Common myeloid progenitor, CD34-positive (primary cell): ENCODE results near the gene ZNF423.

Experiments used
- CTCF ChIA-PET: fragments of 350-600 bp; sonication (Branson Sonifier 250); formaldehyde crosslinking; loops from one replicate; lab custom pipeline; 2021; ENCODE audit warnings: antibody characterized with exemption; lab: Charles Lee
- POLR2A ChIA-PET: fragments of 350-600 bp; sonication (Branson Sonifier 250); formaldehyde crosslinking; loops from one replicate; lab custom pipeline; 2021; ENCODE audit warnings: antibody characterized with exemption; lab: Charles Lee
- DNase-seq, 3 donors: peaks; one replicate each; pipeline versions ENCODE4 v3.0.0 to v3.0.0-alpha.2; 2013
- H3K27ac ChIP-seq, 2 experiments: 1 replicate in 1 of 2; 2 replicates in 1 of 2; pipeline ENCODE4 v1.7.0; 2013; ENCODE audit warnings: inconsistent platforms in 2 of 2, low read length in 2 of 2, mild to moderate bottlenecking in 2 of 2, low read depth in 1 of 2, moderate library complexity in 1 of 2; ENCODE audit not compliant: severe bottlenecking in 2 of 2, insufficient read depth in 1 of 2, poor library complexity in 1 of 2
- H3K27me3 ChIP-seq, 5 experiments: replicated peaks in 2 of 5; 1 replicate in 3 of 5; 2 replicates in 2 of 5; pipeline versions ENCODE4 v1.6.1 to v1.7.0; 2013; ENCODE audit warnings: low read length in 4 of 5, mild to moderate bottlenecking in 2 of 5, moderate library complexity in 2 of 5, inconsistent platforms in 1 of 5; ENCODE audit not compliant: insufficient read depth in 5 of 5, control insufficient read depth in 4 of 5
- H3K36me3 ChIP-seq, 4 experiments: 1 replicate in 2 of 4; 2 replicates in 2 of 4; pipeline versions ENCODE4 v1.6.1 to v1.7.0; 2013; ENCODE audit warnings: low read length in 3 of 4, control low read depth in 1 of 4, mild to moderate bottlenecking in 1 of 4; ENCODE audit not compliant: control insufficient read depth in 4 of 4, insufficient read depth in 4 of 4
- H3K4me1 ChIP-seq, 4 experiments: 1 replicate in 3 of 4; 2 replicates in 1 of 4; pipeline versions ENCODE4 v1.6.1 to v1.7.1; 2013; ENCODE audit warnings: low read length in 3 of 4, mild to moderate bottlenecking in 3 of 4, control low read depth in 1 of 4, inconsistent platforms in 1 of 4, moderate library complexity in 1 of 4; ENCODE audit not compliant: control insufficient read depth in 4 of 4, insufficient read depth in 4 of 4; ENCODE audit errors: control extremely low read depth in 1 of 4
- H3K4me3 ChIP-seq, 7 experiments: 1 replicate in 4 of 7; 2 replicates in 3 of 7; pipeline versions ENCODE4 v1.5.1 to v1.7.0; 2013; ENCODE audit warnings: mild to moderate bottlenecking in 7 of 7, low read length in 6 of 7, moderate library complexity in 6 of 7, inconsistent platforms in 2 of 7, low read depth in 2 of 7, control low read depth in 1 of 7; ENCODE audit not compliant: insufficient read depth in 4 of 7, control insufficient read depth in 1 of 7; ENCODE audit errors: extremely low read depth in 1 of 7
- H3K9me3 ChIP-seq, 5 experiments: 1 replicate in 4 of 5; 2 replicates in 1 of 5; pipeline versions ENCODE4 v1.6.1 to v1.7.1; 2013; ENCODE audit warnings: low read length in 4 of 5, mild to moderate bottlenecking in 2 of 5, inconsistent platforms in 1 of 5, low read depth in 1 of 5, moderate library complexity in 1 of 5; ENCODE audit not compliant: control insufficient read depth in 4 of 5, insufficient read depth in 2 of 5; ENCODE audit errors: control extremely low read depth in 1 of 5
- WGBS: methylation state at CpG from one replicate; pipeline ENCODE4 v1.1.5; 2013; ENCODE audit not compliant: insufficient coverage; 5-methylcytosine and 5-hydroxymethylcytosine counted together

Gene ZNF423

DNA sequence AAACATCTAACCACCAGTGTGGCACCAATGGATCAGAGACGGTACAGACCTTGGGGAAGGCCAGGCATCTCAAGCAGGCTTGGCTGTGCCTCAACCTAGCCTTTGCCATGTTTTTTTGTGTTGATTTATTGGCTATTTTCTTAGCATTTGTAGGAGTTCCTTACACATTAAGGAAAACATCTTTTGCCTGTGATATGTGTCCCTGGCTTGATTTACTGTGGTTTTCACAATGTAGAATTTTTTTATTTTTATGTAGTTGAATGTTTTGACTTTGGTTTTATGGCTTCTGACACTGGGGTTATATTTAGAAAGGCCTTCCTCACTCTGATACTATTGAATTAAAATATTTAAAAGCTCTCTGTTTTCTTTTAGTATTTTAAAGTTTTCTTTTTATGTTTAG lies 132.6 kb downstream of the ZNF423 start:
- DNase-seq: no peak
- H3K9me3 ChIP-seq: peaks cover 0 to 1% (median 0%) of the 10 kb centered on the region in 5 experiments
- no peaks in the 10 kb centered on the region for H3K36me3 ChIP-seq
- no CpG with 5 or more reads among the region's 1 CpG for WGBS
- H3K4me3 ChIP-seq: no peak overlapping the region
- no peak overlapping the region for H3K27ac ChIP-seq
- no peaks in the 10 kb centered on the region for H3K27me3 ChIP-seq
- CTCF ChIA-PET: interaction anchor here (1.1 kb wide), 1 partner anchor 14 kb away, joined by 3 read pairs; no protein-coding TSS in a partner anchor
- H3K4me1 ChIP-seq: no peaks in the 10 kb centered on the region
- POLR2A ChIA-PET: no interaction called here

DNA sequence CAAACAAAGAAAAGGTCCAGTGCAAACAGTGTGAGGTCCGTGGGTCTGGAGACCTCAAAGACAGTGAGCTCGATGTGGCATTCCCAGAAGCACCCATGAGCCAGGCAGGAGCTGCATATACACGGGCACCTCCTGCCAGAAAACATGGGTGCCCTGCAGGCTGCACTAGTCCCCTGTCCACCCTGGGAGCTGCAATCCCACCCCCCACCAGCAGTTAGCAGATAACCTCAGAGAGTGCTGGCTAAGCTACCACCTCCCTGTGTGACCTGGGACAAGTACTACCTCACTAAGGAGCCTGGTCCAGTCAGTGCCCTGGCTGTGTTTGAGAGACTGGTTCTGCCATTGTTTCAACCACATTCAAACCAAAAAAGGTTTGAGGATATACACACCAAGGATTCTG lies 135.7 kb downstream of the ZNF423 start:
- Histone ChIP-seq H3K27ac (no peak overlapping the region), H3K27me3 (no peaks in the 10 kb centered on the region), H3K36me3 (no peaks in the 10 kb centered on the region), H3K9me3 (peaks cover 0 to 2% (median 0%) of the 10 kb centered on the region in 5 experiments), H3K4me3 (no peak overlapping the region), H3K4me1 (no peaks in the 10 kb centered on the region)
- 96% methylated on average over 3 of the region's 3 CpGs for WGBS
- POLR2A ChIA-PET: no interaction called here
- DNase-seq: no peak
- CTCF ChIA-PET: no interaction called here

DNA sequence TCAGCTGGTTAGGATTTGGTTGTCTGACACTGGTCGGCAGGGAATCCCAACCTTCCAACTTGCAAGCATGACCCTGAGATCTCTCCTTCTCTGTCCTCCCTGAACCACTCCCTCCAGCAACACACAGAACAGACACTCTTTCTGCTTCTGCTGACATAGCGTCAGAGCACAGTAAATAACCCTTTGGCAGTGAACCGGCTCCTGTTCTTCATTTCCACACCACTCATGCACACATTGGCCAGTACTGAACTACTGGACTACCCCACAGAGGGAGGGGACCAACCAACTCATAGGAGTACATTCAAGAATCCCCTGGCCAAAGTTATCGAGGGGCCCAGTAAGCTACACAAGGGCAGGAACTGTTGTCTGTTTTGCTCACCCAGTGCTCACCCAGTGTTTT lies 138.2 kb downstream of the ZNF423 start:
- Histone ChIP-seq H3K4me3 (no peak overlapping the region), H3K27ac (no peak overlapping the region), H3K36me3 (no peaks in the 10 kb centered on the region), H3K9me3 (peaks cover 0 to 2% (median 0%) of the 10 kb centered on the region in 5 experiments), H3K4me1 (no peaks in the 10 kb centered on the region), H3K27me3 (no peaks in the 10 kb centered on the region)
- POLR2A ChIA-PET: no interaction called here
- CTCF ChIA-PET: interaction anchor here (0.9 kb wide), 1 partner anchor 9 kb away, joined by 3 read pairs; no protein-coding TSS in a partner anchor
- WGBS: 100% methylated on average over 1 of the region's 4 CpGs
- DNase-seq: no peak

DNA sequence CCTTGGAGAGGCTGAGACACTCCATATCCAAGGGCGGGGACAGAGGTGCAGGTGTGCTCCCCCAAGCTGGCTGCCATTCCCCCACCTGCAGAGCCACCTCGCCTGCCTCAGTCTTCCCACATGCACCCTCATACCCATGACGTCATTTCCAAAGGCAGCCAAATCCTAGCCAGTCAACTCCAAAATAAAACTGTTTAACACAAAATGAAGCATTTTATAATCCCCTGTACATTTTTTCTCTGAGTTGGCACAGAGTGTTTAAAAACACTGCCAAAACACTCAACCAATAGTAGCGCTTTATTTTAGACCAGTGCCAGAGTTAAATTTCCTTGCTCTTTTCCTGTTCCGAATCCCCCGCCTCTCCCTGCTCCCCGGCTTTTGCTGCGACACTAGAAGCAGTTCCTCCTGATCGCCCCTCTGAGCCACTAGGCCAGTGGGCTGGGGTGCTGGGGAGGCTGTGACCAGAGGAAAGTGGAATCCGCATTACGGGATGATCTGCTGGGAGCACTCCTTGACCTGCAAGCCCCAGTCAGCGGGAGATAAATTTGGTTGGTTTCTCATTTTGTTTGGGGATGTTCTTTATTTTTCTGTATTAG lies 139.5 kb downstream of the ZNF423 start:
- Histone ChIP-seq H3K36me3 (no peaks in the 10 kb centered on the region), H3K9me3 (peaks cover 0 to 2% (median 0%) of the 10 kb centered on the region in 5 experiments), H3K27ac (no peak overlapping the region), H3K4me3 (no peak overlapping the region), H3K4me1 (no peaks in the 10 kb centered on the region), H3K27me3 (no peaks in the 10 kb centered on the region)
- POLR2A ChIA-PET: no interaction called here
- CTCF ChIA-PET: no interaction called here
- DNase-seq: no peak
- 99% methylated on average over 11 of the region's 12 CpGs for WGBS

DNA sequence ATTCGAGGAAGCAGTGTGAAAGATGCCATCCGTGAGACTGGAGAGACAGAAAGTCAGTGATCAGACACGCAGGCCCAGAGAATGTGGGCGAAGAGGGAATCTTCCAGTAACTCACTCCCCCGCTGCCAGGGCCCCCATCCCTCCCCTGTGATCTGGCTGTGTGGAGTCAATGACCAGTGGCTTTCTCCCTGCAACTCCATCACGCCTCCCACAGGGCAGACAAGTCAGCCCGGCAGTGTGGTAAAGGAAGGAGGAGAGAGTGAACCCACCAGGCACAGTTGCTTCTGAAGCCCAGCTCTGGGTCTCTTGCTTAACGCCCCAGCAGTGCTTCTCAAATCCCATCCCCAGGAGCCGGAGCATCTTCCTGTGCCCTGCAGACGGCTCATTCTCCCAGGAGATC lies 142.1 kb downstream of the ZNF423 start:
- Histone ChIP-seq H3K4me1 (no peaks in the 10 kb centered on the region), H3K27ac (no peak overlapping the region), H3K9me3 (peaks cover 0 to 2% (median 0%) of the 10 kb centered on the region in 5 experiments), H3K36me3 (no peaks in the 10 kb centered on the region), H3K4me3 (no peak overlapping the region), H3K27me3 (no peaks in the 10 kb centered on the region)
- no peak for DNase-seq
- ChIA-PET POLR2A (no interaction called here), CTCF (interaction anchor here (0.7 kb wide), 1 partner anchor 35 kb away, joined by 3 read pairs; no protein-coding TSS in a partner anchor)
- 93% methylated on average over 9 of the region's 10 CpGs for WGBS

DNA sequence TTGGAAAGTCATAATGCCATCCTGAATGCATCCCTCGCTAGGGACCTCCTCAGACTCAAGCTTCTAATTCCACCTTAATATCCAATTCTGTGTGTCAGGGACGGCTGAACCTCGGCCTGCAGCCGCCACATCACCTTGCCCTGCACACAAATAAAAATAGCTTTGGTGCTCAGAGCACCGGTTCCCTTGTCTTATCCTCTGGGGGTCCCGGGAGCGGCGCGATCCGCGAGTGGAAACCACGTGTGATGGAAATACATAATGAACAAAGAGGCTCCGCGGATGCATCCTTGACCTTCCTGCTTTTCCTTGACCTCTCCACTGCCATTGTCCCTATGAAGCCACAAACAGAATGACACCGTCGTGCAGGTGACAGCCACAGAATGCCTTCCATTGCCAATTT lies 143.4 kb downstream of the ZNF423 start:
- Histone ChIP-seq H3K36me3 (no peaks in the 10 kb centered on the region), H3K4me3 (no peak overlapping the region), H3K9me3 (no peaks in the 10 kb centered on the region), H3K27ac (no peak overlapping the region), H3K27me3 (no peaks in the 10 kb centered on the region), H3K4me1 (no peaks in the 10 kb centered on the region)
- no peak for DNase-seq
- WGBS: 95% methylated on average over 16 of the region's 16 CpGs
- CTCF ChIA-PET: no interaction called here
- POLR2A ChIA-PET: no interaction called here

DNA sequence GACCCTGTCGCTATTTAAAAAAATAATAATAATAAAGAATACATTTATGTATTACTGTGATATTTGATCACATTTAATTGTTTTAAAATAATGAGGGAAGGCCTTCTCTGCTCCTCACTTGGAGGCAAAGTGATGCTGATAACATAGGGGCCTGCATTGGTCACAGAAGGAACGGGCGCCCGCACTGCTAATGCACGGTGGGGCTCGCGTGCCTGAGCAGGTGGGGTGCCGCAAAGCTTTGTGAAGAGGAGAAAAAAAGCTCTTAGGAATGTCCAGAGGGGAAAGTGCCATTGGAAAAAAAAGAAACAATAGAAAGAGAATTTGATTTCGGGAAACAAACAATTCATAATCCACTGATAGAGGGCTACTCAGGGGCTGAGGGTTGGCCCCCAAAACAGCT lies 143.8 kb downstream of the ZNF423 start:
- Histone ChIP-seq H3K36me3 (no peaks in the 10 kb centered on the region), H3K27me3 (no peaks in the 10 kb centered on the region), H3K9me3 (no peaks in the 10 kb centered on the region), H3K4me3 (no peak overlapping the region), H3K4me1 (no peaks in the 10 kb centered on the region), H3K27ac (no peak overlapping the region)
- CTCF ChIA-PET: no interaction called here
- WGBS: 98% methylated on average over 8 of the region's 9 CpGs
- no peak for DNase-seq
- POLR2A ChIA-PET: no interaction called here
